ENCODE measurements around the gene DNAJB6.

The DNAJB6 gene

DNA sequence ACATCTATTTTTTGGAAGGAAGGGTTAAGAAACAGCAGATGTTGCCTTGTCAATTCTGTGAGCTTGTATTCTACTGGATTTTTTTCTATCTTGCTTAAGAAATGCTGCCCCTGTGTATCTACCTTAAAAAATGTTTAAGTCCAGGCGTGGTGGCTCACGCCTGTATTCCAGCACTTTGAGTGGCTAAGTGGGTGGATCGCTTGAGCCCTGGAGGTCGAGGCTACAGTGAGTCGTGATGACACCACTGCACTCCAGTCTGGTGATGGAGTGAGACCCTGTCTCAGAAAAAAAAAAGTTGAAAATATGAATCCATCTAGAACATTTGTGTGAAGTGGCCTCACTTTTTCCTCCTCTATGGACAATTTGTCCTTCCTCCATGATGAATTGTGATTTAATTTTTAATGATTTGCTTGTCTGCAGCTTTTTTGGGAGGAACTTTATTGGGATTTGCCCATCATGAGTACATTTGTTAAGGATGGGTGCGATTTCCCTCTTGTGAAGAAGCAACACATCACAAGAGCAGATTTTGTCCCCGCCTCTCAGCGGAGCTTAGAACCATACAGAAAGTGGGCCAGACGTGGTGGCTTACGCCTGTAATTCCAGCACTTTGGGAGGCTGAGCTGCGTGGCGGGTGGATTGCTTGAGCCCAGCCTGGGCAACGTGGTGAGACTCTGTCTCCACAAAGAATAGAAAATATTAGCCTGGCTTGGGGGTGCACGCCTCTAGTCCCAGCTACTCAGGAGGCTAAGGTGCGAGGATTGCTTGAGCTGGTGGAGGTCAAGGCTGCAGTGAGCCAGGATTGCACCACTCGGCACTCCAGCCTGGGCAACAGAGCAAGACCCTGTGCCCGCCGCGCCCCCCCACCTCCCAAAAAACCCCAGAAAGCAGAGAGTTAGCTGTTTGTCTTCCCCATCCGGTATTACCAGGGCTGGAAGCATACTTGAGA, 57.7 kb downstream of the DNAJB6 start:
- no peak overlapping the region for H3K4me3 Mint-ChIP-seq
- H3K27me3 Mint-ChIP-seq (ENCODE audit: low read depth): no peaks in the 10 kb centered on the region
- TF ChIP-seq, protein P1, sequence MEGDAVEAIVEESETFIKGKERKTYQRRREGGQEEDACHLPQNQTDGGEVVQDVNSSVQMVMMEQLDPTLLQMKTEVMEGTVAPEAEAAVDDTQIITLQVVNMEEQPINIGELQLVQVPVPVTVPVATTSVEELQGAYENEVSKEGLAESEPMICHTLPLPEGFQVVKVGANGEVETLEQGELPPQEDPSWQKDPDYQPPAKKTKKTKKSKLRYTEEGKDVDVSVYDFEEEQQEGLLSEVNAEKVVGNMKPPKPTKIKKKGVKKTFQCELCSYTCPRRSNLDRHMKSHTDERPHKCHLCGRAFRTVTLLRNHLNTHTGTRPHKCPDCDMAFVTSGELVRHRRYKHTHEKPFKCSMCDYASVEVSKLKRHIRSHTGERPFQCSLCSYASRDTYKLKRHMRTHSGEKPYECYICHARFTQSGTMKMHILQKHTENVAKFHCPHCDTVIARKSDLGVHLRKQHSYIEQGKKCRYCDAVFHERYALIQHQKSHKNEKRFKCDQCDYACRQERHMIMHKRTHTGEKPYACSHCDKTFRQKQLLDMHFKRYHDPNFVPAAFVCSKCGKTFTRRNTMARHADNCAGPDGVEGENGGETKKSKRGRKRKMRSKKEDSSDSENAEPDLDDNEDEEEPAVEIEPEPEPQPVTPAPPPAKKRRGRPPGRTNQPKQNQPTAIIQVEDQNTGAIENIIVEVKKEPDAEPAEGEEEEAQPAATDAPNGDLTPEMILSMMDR (IDR thresholded peaks at IDR 0.05; ENCODE audit: unreplicated experiment in 3 of 3): no peak
- peaks cover 21% of the 10 kb centered on the region for H3K4me1 Mint-ChIP-seq
- H3K9me3 Mint-ChIP-seq: no peaks in the 10 kb centered on the region
- H3K27ac Mint-ChIP-seq: no peak overlapping the region
- peaks cover 42% of the 10 kb centered on the region for H3K36me3 Mint-ChIP-seq (ENCODE audit: low read depth)

GRCh38 chr7:157395206-157395605, 58.4 kb downstream of the DNAJB6 start:
- Mint-ChIP-seq H3K9me3 (no peaks in the 10 kb centered on the region), H3K4me3 (no peak overlapping the region), H3K27me3 (ENCODE audit: low read depth) (no peaks in the 10 kb centered on the region), H3K27ac (no peak overlapping the region), H3K4me1 (peaks cover 21% of the 10 kb centered on the region), H3K36me3 (ENCODE audit: low read depth) (peaks cover 46% of the 10 kb centered on the region)
- TF ChIP-seq, protein P1 (IDR thresholded peaks at IDR 0.05; ENCODE audit: unreplicated experiment in 3 of 3): no peak

- Mint-ChIP-seq H3K27ac (no peak overlapping the region), H3K9me3 (no peaks in the 10 kb centered on the region), H3K36me3 (ENCODE audit: low read depth) (peaks cover 49% of the 10 kb centered on the region), H3K27me3 (ENCODE audit: low read depth) (no peaks in the 10 kb centered on the region), H3K4me3 (no peak overlapping the region), H3K4me1 (peaks cover 21% of the 10 kb centered on the region)
- TF ChIP-seq, protein P1 (IDR thresholded peaks at IDR 0.05; ENCODE audit: unreplicated experiment in 3 of 3): no peak
Measured at GRCh38 chr7:157396316-157397035, 59.7 kb downstream of the DNAJB6 start.

DNA sequence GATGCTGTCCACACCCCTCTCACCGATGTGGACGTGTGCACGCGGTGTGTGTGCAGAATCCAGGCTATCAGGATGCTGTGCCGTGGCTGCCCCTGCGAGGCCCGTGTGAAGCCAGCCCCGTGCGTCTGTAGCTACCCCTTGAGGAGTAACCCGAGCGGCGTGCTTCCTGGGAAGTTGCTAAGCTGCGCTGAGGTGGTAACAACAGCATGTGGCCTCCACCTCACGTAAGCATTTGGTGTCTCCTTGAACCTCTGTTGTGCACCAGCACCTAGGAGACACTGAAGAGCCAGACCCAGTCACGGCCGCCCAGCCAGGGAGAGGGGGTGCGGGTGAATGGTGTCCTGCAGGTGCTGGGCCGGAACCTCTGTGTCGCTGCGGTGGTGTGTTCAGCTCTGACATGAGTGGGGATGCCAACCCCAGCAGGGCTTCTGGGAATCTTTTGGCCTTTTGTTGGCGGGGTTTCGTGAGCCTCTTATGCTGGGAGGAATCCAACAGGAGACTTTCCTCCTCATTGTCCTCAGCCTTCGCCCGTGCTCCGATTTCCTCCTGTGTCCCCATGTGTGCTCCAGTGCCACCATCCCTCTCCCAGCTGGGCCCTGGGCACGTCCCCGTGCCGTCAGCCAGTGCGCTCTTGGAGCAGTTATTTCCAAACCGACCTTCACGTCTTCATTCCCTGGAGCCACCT, 60.4 kb downstream of the DNAJB6 start:
- Mint-ChIP-seq H3K9me3 (no peaks in the 10 kb centered on the region), H3K4me3 (peak overlapping the region in 1 of 3 experiments; percentile 2), H3K27ac (peak overlapping the region; percentile 93 to 97 (median 96)), H3K4me1 (peaks cover 21% of the 10 kb centered on the region), H3K36me3 (ENCODE audit: low read depth) (peaks cover 48% of the 10 kb centered on the region), H3K27me3 (ENCODE audit: low read depth) (no peaks in the 10 kb centered on the region)
- TF ChIP-seq, protein P1 (IDR thresholded peaks at IDR 0.05; ENCODE audit: unreplicated experiment in 3 of 3): no peak

DNA sequence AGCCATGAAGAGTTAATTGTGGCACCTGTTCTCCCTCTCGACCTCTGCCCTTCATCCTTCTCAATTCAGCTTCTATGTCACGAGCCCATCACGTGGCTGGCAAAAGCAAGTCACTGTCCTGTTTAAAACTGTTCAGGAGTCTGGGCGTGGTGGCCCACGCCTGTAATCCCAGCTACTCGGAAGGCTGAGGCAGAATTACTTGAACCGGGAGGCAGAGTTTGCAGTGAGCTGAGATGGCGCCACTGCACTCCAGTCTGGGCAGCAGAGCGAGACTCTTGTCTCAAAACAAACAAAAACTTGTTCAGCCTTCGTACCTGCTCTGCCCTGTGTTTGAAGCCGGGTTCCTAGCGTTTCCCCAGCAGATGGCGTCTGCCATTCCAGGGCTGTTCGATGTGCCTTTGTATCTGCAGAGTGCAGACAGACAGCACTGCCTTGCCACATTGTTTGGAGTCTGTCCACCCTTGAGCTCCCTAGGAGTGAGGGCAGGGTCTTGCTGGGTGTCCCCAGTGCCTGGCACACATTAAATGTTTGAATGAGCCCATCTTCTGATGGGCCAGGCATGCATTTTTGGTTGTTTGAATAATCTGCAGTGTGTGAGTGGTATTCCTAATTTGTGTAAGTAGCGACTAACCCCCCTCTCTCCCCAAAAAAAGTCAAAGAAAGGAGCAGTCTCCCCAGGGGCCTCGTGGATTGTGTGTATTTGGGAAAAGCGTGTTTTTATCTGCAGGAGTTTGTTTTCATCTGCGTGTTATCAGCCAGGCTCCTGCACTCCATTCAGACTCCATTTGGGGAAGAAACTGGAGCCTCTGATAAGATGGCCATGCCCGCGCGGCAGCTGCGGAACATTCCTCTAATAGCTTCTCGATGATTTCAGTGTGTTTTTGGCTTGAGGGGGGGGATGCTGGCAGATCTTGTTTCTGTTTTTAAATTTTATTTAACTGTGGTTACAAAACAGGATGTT, 61.2 kb downstream of the DNAJB6 start:
- Mint-ChIP-seq H3K4me3 (peak overlapping the region in 2 of 3 experiments; percentile 33 to 78), H3K36me3 (ENCODE audit: low read depth) (peaks cover 47% of the 10 kb centered on the region), H3K9me3 (no peaks in the 10 kb centered on the region), H3K4me1 (peaks cover 24% of the 10 kb centered on the region), H3K27me3 (ENCODE audit: low read depth) (no peaks in the 10 kb centered on the region), H3K27ac (peak overlapping the region; percentile 93 to 97 (median 96))
- TF ChIP-seq, protein P1 (IDR thresholded peaks at IDR 0.05; ENCODE audit: unreplicated experiment in 3 of 3): peak; percentile 20 to 45 (median 21)

All from nephron (organoid).